ENCODE data around the gene RAD9B.
"Not testable (repeated sequence)": the region's sequence is repeated elsewhere in the genome, so short reads cannot be mapped to it uniquely, and the experiment has no call there.

RAD9B gene

GRCh38 chr12:110501752-110502738 lies at the start of gene RAD9B, which contains the start of gene VPS29:
Gene RAD9B, plus strand, starts transcription at chr12:110502331. Its CDS starts 7 bp downstream, at chr12:110502338.
Gene VPS29, minus strand, starts transcription at chr12:110502111. Its CDS starts 60 bp downstream, at chr12:110502051.
- DNase-seq = peak; percentile 98

GRCh38 chr12:110453569-110454296 lies 48.4 kb upstream of the RAD9B start:
- DNase-seq = no peak

- DNase-seq = no peak
Observed at GRCh38 chr12:110458756-110459155, 43.4 kb upstream of the RAD9B start.

- not testable (repeated sequence) for DNase-seq
Observed at GRCh38 chr12:110461189-110461588, 40.9 kb upstream of the RAD9B start.

GRCh38 chr12:110465024-110465423 lies 37.1 kb upstream of the RAD9B start:
- no peak for DNase-seq

- DNase-seq = not testable (repeated sequence)
Observed at GRCh38 chr12:110465765-110466164, 36.4 kb upstream of the RAD9B start.

GRCh38 chr12:110466791-110467190 lies 35.3 kb upstream of the RAD9B start:
- DNase-seq = no peak

GRCh38 chr12:110467847-110468213 lies 34.3 kb upstream of the RAD9B start:
- no peak for DNase-seq

GRCh38 chr12:110468214-110469048 lies 33.7 kb upstream of the RAD9B start, which contains the start of the genes FAM216A and GPN3:
Gene FAM216A, plus strand, starts transcription at chr12:110468845. Its CDS starts 31 bp downstream, at chr12:110468876.
Gene GPN3, minus strand, starts transcription at chr12:110468257. Its CDS starts 54 bp downstream, at chr12:110468203.
- DNase-seq = peak; percentile 99

- no peak for DNase-seq
Observed at GRCh38 chr12:110475426-110475825, 26.7 kb upstream of the RAD9B start.

GRCh38 chr12:110498984-110499706 lies 3.0 kb upstream of the RAD9B start:
- DNase-seq = no peak

GRCh38 chr12:110501399-110501751 lies 756 bp upstream of the RAD9B start:
- DNase-seq = peak; percentile 62

- DNase-seq = no peak
Observed at GRCh38 chr12:110503432-110503831, 1.3 kb downstream of the RAD9B start.

- no peak for DNase-seq
Observed at GRCh38 chr12:110505332-110505731, 3.2 kb downstream of the RAD9B start.

GRCh38 chr12:110508071-110508586 lies 6.0 kb downstream of the RAD9B start:
- no peak for DNase-seq

GRCh38 chr12:110513842-110514241 lies 11.7 kb downstream of the RAD9B start:
- no peak for DNase-seq

GRCh38 chr12:110514363-110514762 lies 12.2 kb downstream of the RAD9B start:
- no peak for DNase-seq

- no peak for DNase-seq
Observed at GRCh38 chr12:110516995-110517394, 14.9 kb downstream of the RAD9B start.

GRCh38 chr12:110518014-110518413 lies 15.9 kb downstream of the RAD9B start:
- not testable (repeated sequence) for DNase-seq

GRCh38 chr12:110520876-110521712 lies 19.0 kb downstream of the RAD9B start:
- DNase-seq = not testable (repeated sequence)

Measured in NCI-H2171 treated with DMSO at 0.1 percent for 48 hours (cell line).